GM04504 (cell line): Measurements from ENCODE around the gene GATA2.

Experiments used
- DNase-seq: peaks from one replicate; pipeline ENCODE4 v3.0.0-alpha.2; 2012; ENCODE audit warnings: low read depth

GATA2 gene

DNA sequence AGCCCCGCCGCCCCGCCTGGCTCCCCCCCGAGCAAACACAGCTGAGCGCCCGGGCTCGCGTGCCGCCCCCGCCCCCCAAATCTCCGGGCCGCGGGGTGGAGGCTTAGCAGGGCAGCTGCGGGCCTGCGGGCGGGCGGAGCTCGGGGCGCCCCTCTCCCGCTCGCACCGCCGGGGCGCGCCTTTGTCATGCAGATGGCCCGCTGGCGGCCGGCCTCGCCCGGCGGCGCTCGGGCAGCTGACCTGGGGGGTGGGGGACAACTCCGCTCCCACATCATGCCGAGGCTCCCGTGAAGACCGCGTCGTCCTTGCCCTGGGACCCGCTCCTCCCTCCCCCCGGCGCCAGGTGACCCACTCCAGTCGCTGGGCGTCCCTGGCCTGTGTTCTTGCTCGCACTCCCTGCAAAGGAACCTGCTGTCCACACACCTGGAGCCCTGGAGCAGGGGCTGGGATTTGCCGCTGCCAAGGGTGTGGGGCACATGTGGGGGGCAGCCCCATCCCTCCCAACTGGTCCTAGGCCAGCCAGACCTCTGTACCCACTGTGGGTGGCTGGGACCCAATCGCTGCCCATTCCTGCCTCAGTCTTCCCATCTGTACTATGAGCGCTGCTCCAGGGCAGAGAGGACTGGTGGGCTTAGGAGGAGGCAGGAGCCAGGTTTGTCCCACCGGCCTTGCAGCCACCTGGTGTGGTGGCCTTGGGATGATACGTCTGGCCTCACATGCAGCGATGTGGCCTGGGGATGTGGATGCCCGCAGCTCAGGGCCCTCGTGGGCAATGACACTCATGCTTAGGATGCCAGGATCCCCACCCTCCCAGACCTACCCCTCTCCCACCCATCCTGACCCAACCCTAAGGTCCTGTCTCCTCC lies 59.8 kb downstream of the GATA2 start:
- DNase-seq, result no peak

GRCh38 chr3:128432301-128432970 lies 60.6 kb downstream of the GATA2 start:
- no peak for DNase-seq

DNA sequence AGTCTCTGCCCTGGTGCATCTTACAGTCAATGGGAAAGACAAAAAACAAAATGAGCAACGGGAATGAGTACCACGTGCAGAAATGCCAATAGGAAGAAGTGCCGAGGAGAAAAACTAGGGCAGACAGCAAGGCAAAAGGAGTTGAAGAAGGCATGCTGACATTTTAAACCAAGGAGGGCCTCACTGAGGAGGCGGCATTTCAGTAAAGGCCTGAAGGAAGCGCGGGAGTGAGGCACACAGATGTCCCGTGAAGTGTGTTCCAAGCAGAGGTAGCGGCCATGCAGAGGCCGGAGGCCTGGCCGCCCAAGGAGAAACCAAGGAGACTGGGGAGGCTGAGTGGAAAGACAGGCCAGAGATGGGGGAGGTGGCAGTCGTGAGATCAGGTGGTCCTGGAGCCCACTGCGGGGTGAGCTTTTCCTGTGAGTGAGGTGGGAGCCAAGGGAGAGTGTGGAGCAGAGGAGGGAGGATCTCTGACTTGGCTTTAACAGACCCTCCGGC lies 61.1 kb downstream of the GATA2 start:
- DNase-seq, result no peak

DNA sequence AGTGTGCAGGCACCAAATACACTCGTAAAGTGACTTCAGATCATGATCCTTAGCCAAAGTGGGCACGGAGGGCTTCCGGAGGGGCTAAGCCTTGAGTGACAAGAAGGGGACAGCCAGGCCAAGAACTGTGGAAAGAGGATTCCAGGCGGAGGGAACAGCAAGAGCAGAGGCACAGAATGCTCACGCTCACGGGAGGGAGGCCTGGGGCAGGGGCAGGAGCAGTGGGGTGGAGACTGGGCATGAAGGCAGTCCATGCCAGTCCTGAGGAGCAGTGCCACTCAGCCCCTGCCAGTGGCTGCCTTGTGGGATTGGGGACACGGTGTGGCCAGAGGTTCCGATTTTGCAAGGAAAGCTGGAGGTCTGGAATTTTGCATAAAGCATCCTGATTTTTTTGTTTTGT lies 62.3 kb downstream of the GATA2 start:
- no peak for DNase-seq

DNA sequence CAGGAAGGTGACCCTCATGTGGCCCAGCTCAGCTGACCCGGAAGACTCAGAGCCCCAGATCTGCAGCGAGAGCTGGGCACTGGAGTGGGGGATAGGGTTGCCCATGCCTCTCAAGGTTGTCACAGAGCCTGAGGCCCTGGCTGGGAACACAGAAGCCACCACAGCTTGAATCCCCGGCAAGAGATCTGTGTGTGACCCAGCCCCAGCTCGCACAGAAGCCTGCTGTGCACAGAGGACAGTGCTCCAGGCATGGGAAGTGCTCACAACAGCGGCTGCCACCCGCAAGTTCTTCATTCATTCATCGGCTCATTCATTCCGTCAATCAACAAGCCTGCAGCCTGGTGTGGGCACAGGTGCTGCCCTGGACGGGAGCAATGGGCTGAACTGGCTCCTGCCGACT lies 62.7 kb downstream of the GATA2 start:
- no peak for DNase-seq

DNA sequence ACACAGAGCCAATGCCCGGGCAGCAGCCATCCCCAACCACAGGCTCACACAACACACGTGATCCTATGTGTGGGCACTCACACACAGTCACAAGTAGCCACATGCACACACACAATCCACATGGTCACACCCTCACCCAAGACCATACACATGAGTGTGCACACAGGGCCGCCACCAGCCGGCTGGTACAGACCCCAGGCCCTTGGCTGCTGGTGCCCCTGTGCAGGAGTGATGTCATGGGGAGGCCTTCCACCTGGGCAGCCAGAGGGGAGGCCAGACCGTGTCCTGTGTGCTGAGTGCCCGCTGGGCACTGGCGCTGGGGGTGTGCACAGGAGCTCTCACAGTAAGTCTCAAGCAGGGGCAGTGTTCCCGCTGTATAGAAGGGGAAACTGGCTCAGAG lies 63.2 kb downstream of the GATA2 start:
- no peak for DNase-seq
